Activated CD4-positive, CD25-positive, alpha-beta regulatory T cell treated with anti-CD3 and anti-CD28 coated beads, Interleukin-2, amount 50 U/mL, for 72 hours (primary cell): Measurements from ENCODE around the gene PTOV1.

Experiments
- DNase-seq: peaks from one replicate; pipeline ENCODE4 v3.0.0; 2021

Gene PTOV1

GRCh38 chr19:49861107-49861506, 10.1 kb downstream of the PTOV1 start:
- DNase-seq, result no peak

DNA sequence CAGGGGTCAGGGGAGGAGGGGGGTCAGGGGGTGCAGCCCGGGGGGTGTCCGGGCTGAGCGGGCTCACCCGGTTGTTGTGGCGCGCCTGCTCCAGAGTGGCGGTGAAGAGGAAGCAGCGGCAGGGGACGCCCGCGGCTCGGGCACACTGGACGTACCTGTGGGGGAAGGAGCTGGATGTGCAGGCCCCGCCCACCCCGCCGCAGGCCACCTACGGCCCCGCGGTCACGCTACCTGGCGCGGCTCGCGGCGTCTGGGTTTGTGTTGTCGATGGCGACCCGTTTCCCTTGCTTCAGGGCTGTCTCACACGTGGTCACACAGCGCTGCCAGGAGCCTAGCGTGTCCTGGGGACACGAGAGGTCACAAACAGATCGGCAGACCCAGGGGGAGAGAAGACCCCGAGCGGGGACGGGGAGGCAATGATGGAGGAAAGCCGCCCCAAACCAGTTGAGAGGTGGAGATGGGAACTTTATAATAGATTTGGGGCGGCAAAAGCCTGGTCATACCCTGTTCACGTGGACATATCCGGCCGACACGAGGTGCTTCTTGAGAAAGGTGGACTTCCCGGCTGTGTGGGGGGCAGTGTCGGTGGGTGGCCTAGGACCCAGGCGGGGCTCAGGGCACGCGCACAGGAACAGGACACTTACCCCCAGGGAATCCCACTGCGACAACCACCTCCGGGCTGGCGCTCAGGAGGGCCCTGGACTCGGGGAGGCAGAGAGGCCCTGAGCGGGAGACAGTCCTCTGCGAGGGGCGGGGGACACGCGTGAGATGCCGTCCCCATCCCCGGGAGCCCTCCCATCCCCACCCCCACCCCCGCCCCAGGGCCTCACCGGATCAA, 10.8 kb downstream of the PTOV1 start:
- DNase-seq, result no peak

GRCh38 chr19:49862391-49863253, 11.7 kb downstream of the PTOV1 start:
- DNase-seq, result no peak

GRCh38 chr19:49863254-49863934, 12.4 kb downstream of the PTOV1 start:
- DNase-seq, result no peak

- no peak for DNase-seq
Measured at GRCh38 chr19:49863935-49864320, 13.0 kb downstream of the PTOV1 start.

- DNase-seq, result no peak
Measured at GRCh38 chr19:49864890-49865289, 13.9 kb downstream of the PTOV1 start.

GRCh38 chr19:49866933-49867782, 16.2 kb downstream of the PTOV1 start, which contains the start of gene PNKP:
Gene PNKP (minus strand): TSS chr19:49867576. CDS start chr19:49867204, 372 bp downstream.
- peak; percentile 87 for DNase-seq

DNA sequence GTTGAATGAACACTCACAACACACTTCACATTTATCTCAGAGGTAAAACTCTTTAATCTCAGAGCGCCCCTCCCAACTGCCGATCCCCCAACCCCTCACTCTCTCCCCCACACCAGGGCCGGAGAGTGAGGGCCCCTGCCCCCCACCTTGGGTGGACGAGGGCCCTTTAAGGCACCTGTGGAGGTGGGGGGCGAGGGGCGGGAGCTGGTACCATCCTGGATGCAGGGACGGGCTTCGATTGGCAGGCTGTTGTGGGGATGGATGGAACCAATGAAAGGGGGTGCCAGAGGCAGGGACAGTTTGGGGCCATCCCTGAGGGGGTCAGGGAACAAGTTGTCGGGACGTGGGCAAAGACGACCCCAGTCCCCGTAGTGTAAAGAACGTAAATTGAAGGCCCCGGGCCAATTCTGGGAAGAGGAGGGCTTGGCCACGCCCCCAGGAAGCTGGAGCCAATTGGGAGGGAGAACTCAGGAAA, 18.1 kb downstream of the PTOV1 start:
- DNase-seq, result no peak

DNA sequence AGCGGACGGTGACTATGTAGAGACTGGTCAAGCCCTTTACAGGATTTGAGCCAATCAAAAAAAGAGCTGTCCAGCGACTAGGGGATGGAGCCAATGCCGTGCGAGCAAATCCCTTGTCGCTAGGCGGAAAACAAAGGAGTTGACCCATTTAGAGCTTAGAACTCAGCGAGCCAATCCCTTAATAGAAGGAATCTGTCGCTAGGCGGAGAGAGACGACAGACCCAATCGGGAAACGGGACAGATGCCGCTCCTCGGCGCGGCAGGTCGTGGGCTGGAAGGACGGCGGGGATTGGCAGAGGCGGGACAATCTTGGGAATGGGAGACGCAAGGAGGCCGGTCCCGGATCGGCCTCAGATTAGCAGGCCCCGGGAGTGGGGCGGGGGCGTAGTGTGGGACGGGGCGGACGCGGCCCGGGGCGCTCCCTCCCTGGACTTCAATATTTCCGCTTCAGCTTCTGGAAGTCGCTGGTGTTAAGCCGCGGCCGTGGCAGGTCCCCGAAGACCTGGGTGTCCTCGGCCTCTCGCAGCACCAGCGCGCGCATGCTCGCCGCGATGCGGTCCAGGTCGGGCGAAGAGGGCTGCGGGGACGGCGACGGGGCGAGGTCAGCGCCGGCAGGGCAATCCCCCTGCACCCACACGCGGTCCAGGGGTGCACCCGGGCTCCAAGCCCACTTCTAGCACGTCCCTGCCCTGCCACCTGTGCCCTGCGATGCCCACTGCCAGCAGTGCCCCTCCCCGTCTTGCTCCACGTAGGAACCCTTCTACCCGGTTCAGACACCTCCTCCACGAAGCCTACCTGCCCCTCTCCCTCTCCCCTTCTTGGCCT, 18.7 kb downstream of the PTOV1 start:
- peak; percentile 86 for DNase-seq

DNA sequence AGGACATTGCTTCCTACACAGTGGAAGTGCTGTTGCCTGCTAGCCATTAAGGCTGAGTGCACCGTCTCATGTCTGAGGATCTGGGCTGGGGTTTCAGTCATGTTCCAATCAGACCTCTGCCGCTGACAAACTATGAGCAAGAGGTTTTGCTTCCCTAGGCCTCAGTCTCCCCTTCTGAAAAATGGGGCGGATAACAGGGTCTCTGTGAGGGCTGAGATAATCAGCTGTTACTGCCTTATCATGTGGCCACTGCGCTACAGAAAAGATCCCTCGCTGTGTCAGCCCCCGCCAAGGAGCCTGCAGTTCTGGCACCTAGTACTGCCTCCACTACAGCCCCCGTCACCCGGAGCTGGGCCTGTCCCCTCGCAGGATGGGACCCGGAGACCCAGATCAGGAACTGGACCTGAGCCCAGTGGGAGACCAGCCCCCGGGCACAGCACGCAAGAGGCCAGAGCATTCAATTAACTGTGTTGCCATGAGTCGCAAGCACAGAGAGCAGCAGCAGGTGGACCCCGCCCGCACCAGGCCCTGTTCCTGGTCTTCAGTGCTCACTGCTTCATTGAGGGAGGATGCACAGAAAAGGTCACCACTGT, 19.4 kb downstream of the PTOV1 start:
- no peak for DNase-seq

DNA sequence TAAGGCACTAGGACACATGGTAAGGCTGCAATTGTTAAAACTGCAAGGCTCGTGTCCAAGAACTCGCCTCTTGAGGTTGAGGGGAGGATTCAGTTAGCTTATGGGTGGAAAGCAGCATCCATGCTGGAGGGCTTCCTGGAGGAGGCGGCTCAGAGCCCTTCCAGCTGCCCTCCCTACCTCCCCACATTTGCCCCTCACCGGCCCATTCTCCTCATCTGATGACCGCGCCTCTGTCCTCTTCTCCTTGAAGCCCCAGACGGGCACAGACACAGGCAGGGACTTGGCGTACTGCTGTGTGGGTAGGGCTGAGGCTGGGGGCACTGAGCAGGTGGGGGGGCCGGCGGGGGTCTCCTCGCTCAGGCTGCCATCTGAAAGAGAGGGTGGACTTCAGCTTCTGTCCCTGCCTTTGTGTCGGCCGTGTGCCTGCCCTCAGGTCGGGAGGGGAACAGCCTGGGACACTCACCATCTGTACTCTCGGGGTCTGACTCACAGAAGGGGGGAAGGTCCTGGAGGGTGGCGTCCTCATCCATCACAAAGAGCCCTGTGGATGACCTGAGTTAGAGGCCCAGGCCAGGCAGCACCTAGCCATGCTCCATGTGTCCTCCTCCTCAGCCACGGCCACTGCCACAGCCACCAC, 20.5 kb downstream of the PTOV1 start:
- no peak for DNase-seq

GRCh38 chr19:49872245-49873128, 21.5 kb downstream of the PTOV1 start:
- DNase-seq, result no peak

- DNase-seq, result no peak
Measured at GRCh38 chr19:49873129-49873521, 22.2 kb downstream of the PTOV1 start.

GRCh38 chr19:49873834-49874233, 22.9 kb downstream of the PTOV1 start:
- no peak for DNase-seq

DNA sequence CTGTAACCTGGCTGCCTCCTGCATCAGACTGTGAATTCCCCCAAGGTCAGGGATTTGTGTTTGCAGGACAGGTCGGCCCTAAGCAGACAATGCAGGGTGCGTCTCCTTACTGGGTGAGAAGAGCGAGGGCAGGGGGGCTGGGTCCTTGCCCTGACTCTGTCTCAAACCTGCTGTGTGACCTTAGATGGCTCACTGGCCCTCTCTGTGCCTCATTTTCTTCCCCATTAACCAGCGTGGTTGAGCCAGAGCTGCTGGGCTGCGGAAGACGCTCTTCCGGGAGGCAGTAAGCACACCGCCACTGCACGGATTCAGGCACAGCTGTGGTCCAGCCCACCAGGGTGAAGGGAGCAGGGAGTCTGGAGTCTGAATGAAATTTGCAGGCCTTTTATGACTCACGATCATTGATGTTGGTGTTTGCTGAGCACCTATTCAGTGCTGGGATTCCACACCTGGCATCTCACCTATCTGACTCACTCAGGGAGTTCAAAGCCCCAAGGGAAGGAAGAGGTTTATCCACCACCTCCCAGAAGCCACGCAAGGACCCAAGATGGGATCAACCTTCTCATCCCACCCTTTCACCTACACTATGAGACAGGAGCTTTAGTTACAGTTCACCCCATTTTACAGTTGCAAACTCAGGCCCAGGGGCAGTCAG, 23.7 kb downstream of the PTOV1 start:
- DNase-seq, result no peak

- no peak for DNase-seq
Measured at GRCh38 chr19:49875177-49875576, 24.2 kb downstream of the PTOV1 start.

- peak; percentile 55 for DNase-seq
Measured at GRCh38 chr19:49875857-49876421, 25.0 kb downstream of the PTOV1 start.

GRCh38 chr19:49876422-49877019, 25.6 kb downstream of the PTOV1 start:
- DNase-seq, result peak; percentile 98
